Inflammatory macrophage (primary cell): Measurements from ENCODE around the gene CTBP1.
"Not testable (repeated sequence)": the region's sequence is repeated elsewhere in the genome, so short reads cannot be mapped to it uniquely, and the experiment has no call there.

Experiments
- DNase-seq, 2 donors: peaks; one replicate each; pipeline ENCODE4 v3.0.0-alpha.2; 2020 to 2022

The CTBP1 gene

DNA sequence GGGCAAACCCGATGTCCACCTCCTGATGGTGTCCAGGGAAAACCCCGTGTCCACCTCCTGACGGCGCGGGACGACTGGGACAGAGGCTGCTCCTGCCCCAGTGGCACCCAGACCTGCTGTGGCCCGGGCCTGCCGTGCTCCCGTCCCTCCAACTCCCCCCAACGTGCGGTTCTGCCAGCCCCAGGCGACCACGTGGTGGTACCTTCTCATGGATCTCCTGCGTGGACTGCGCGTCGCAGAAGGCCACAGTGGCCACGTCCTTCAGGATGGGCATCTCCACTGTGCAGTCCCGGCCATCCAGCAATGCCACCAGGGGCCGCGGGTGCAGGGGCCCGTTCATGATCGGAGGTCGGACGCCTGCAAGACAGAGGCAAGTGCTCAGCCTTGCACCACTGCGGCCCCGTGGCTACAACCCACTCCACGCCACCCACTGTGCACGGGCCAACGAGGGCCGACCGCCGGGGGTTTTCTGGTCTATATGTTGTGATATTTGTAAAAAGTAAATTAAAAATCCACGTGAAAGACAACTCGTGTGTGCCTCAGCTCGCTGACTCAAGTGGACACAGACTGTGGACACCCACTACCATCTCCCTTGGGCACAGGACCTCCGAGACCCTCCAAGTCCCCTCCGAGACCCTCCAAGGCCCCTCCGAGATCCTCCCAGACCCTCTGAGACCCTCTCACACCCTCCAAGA lies 10.8 kb downstream of the CTBP1 start:
- DNase-seq: no peak

DNA sequence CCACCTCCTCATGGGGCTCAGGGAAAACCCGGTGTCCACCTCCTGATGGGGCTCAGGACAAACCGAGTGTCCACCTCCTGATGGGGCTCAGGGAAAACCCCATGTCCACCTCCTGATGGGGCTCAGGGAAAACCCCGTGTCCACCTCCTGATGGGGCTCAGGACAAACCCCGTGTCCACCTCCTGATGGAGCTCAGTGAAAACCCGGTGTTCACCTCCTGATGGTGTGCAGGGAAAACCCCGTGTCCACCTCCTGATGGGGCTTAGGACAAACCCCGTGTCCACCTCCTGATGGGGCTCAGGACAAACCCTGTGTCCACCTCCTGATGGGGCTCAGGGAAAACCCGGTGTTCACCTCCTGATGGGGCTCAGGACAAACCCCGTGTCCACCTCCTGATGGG lies 11.7 kb downstream of the CTBP1 start:
- DNase-seq: not testable (repeated sequence)

DNA sequence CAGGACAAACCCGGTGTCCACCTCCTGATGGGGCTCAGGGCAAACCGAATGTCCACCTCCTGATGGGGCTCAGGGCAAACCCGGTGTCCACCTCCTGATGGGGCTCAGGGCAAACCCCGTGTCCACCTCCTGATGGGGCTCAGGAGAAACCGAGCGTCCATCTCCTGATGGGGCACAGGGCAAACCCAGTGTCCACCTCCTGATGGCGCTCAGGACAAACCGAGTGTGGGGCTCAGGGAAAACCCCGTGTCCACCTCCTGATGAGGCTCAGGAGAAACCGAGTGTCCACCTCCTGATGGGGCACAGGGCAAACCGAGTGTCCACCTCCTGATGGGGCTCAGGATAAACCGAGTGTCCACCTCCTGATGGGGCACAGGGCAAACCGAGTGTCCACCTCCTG lies 12.1 kb downstream of the CTBP1 start:
- DNase-seq: not testable (repeated sequence)

- DNase-seq: no peak
Observed at GRCh38 chr4:1236103-1236641, 12.8 kb downstream of the CTBP1 start.

- no peak for DNase-seq
Observed at GRCh38 chr4:1235381-1236102, 13.4 kb downstream of the CTBP1 start.

DNA sequence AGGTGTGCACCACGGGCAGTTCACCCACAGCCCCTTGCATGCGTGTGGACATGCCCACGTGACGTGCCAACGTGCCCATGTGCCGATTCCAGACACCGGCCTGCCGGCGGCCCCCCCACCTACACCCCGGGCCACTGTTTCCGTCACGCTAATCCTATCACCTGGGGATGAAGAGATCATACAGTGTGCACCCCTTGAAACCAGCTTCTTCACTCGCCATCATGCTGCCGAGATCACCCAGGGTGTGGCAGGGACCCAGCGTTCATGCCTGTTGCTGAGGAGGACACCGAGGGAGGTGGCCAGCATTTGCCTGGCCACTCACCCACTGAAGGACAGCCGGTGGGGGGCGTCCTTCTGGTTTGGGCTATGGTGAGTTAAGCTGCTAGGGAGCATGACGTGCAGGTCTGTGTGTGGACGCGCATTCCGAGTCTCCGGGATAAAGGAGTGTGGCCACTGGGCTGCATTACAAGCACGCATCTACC lies 14.1 kb downstream of the CTBP1 start:
- no peak for DNase-seq

DNA sequence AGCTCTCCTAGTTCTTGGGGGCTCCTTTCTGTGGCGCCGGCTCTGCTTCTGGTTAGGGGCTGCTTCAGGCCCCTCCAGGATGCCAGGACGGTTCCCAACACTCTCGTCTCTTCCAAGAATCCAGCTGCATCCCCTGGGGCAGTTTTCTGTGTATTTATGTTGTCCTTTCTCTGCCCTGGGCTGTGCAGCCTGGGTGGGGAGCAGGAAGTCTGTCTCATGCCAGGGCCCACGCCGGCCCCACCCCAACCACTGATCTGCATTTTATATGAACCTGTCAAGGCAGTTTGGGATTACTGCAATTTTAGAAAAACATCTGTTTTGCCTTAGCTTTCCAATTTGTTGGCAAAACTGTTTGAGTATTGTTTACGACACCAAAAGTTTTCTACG lies 14.6 kb downstream of the CTBP1 start:
- DNase-seq: peak in 1 of 2 donors; percentile 31

DNA sequence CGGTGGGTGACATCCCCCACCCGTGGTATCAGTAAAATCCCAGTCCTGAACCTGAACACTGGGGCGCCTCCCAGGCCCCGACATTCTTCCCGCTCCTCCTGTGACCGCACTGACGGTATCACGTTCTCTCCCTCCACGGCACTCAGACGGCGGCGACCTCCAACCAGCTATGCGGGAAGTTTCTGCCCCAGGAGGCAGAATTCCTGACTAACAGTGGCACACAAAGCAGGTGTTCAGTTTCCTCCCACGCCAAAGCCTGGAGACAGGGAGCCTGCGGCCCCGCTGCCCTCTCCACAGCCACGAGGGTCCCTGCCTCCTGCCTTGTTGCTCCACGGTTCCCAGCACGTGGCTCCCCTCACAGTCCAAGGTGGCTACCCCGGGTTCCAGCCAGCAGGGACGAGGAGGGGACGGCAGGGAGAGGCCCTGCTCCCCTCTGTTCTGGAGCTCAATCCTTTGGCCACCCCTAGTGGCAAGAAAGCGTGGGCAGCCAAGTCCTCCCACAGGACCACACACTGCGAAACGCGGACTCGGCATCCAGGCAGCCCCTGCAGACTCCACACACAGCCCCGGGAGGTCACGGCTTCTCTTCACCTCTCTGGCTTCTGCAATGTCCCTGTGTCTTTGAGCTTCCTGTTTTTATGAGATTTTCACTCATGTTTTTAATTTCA lies 15.2 kb downstream of the CTBP1 start:
- DNase-seq: peak in 1 of 2 donors; percentile 48

- DNase-seq: no peak
Observed at GRCh38 chr4:1232661-1233621, 16.0 kb downstream of the CTBP1 start.

DNA sequence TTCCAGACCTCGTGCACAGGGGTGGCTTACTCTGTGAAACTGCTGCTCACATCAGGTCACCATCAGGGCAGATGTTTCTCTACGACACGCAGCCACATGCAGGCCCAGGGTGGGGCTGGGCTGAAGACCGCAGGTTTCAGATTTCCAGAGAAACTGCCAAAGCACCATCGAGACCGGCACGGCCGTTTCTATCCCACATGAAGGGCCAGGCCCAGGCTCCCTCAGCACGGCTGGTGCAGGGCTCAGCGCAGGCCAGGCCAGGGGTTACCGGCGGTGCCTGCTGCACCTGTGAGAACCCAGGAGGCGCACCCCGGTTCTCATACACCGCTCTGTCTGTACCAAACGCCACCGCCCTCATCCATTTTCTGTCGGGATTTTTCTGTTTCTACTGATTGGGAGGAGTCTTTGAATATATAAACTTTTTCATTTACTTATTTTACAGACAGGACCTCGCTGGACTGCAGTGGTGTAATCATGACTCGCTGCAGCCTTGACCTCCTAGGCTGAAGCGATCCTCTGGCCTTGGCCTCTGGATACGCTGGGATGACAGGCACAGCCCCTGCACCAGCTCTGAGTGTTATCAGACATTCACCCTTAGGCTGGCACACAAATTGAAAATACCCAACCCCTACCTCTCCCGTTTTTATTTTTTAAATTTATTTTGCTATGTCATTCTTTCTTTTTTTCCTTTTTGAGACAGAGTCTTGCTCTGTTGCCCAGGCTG lies 17.1 kb downstream of the CTBP1 start:
- DNase-seq: no peak

- DNase-seq: no peak
Observed at GRCh38 chr4:1230971-1231636, 17.8 kb downstream of the CTBP1 start.

DNA sequence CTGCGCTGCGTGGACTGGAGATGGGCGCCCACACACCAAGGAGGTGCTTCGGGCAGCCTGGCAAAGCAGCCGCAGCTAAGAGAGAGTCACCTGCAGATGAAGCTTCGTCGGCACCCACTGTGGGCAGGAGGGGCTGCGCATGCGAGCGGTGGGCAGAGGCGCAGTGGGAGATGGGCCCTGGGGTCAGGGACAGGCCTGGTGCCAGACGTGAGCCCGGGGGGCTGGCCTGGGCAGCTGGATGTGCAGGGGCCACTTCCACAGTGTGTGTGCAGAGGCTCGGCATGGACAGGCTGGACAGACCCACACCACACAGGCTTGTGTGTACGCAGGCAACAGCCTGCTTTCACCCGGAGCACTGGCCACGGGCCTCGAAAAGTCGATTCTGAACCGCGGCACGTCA lies 18.6 kb downstream of the CTBP1 start:
- DNase-seq: no peak

DNA sequence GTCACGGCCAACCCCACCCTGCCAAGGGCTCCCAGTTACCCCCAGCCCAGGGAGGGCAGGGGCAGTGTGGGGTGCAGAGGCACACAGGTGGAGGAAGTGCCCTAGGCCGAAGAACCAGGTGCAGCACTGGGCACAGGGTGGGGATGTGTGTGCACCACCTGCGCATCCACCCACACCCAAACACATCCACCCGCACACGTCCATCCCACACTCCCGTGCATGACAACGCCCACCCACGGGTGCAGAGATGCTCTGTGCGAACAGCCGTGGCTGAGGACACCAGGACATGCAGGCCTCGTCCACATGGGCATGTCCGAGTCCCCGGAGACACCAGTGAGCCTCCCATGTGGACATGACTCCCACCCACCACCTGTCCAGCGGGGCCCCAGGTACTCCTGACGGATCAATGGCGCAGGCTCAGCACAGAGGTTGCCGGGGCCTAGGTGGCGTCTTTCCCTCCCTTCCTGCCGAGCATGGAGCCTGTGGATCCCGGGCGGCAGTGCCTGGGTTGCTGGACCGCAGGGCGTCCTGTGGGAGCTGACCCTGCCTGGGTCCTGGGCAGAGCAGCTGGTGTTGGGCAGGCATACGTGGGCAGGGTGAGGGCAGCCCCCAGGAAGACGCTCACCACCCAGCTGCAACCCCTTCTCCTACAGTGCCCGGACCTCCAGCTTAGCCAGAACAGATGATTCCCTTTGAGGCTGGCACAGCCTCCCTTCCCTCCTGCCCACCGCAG lies 19.6 kb downstream of the CTBP1 start:
- no peak for DNase-seq

DNA sequence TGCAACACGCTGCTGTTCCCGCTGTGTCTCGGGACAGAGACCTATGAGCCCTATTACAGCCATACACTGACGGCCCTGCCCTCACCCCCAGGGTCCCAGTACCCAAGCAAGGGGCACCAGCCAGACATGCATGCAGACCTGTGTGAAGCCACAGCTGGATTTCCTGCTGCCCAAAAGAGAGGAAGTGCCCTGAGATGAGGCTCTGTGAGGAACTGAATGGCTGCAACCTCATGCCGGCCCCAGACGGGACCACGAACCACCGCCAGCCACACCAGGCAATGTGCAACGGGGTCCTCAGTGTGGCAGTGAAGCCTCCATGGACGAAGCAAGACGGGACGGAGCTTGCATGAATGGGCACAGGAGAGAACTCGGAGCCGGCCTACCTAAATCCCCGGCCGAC lies 21.1 kb downstream of the CTBP1 start:
- peak in 1 of 2 donors; percentile 5 for DNase-seq

DNA sequence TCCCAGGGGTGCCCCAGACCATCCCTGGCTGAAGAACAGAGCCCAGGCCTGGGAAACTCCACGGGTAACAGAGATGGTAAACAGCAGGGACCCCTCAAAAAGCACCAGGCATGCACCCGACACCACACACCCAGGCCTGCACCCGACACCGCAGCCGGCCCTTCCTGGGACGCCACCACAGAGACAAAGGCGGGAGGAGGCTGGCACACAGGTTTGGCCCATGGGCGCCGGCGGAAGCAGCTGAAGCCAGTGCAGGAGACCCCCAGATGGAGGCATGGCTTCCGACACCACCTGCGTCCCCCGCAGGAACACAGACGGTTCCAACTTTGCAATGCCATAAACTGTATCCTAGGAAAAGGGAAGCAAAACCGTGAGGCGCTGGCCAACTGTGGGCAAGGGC lies 22.3 kb downstream of the CTBP1 start:
- no peak for DNase-seq

DNA sequence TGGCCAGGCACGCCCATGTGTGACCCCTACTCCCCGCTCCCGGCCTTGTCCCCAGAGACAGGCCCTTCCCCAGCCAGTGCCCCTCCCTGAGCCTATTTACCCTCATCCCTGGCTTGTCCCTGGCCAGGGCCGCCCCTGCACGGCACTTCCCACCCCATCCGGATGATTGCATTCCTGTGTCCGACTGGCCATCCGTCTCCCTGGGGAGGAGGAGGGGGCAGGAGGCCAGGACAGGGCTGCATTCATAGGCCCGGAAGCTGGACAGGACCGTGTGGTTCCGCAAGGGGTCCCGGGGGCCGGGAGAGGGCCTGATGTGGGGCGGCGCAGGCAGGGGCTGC lies 22.8 kb downstream of the CTBP1 start:
- DNase-seq: no peak

GRCh38 chr4:1225272-1226143 lies 23.4 kb downstream of the CTBP1 start:
- no peak for DNase-seq

DNA sequence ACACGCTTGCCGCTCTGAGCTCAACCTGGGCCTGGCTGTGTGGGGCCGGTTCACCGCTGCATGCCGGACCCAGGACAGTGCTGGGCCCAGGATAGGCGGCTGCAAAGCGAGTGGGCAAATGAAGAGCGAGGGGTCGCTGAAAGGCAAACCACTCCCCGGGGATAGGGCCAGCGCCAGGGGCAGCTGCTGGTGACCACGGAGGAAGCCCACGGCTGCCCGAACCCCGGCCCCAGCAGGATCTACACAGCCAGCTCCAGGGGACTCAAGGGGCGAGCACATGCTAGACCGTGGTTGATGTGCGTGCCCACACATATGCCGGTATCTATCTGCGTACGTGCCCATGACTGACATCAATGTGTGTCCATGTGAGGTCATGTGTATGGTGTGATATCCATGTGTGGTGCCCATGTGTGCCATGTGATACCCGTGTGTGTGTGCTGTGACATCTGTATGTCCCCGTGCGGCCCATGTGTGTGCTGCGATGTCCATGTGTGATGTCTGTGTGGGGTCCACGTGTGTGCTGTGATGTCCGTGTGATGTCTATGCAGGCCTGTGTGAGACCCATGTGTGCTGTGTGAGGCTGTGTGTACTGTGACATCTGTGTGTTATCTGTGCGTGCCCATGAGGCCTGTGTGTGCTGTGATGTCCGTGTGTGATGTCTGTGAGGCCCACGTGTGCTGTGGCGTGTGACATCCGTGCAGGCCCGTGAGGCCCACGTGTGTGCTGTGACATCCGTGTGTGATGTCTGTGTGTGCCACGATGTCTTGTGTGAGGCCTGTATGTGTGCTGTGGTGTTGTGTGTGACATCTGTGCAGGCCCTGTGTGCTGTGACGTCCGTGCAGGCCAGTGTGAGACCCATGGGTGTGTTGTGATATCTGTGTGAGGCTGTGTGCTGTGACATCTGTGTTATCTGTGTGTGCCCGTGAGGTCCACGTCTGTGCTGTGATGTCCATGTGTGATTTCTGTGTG lies 24.8 kb downstream of the CTBP1 start:
- DNase-seq: no peak
